Loucy (cell line): Measurements from ENCODE around the gene TLR5.

ENCODE experiments used
- H2AFZ ChIP-seq: fragments of 200-600 bp; sonication (generic); 2 replicates; pipeline ENCODE4 v1.6.0; 2016; ENCODE audit warnings: antibody characterized with exemption, mild to moderate bottlenecking, low read length, moderate library complexity
- H3F3A ChIP-seq: fragments of 200-600 bp; 2 replicates; pipeline ENCODE4 v1.6.0; 2016; ENCODE audit warnings: antibody characterized with exemption, low read depth, mild to moderate bottlenecking
- H3K27me3 ChIP-seq: fragments of 200-600 bp; sonication (generic); 2 replicates; pipeline ENCODE4 v1.6.1; 2014; ENCODE audit warnings: low read length, mild to moderate bottlenecking; ENCODE audit not compliant: insufficient read depth, poor library complexity, severe bottlenecking
- H3K36me3 ChIP-seq: fragments of 200-600 bp; sonication (generic); 2 replicates; pipeline ENCODE4 v1.6.1; 2016; ENCODE audit warnings: low read length; ENCODE audit not compliant: insufficient read depth
- H3K4me1 ChIP-seq: fragments of 200-600 bp; sonication (generic); 2 replicates; pipeline ENCODE4 v1.5.1; 2014; ENCODE audit warnings: low read length, mild to moderate bottlenecking; ENCODE audit not compliant: insufficient read depth, poor library complexity, severe bottlenecking
- H3K4me2 ChIP-seq: fragments of 200-600 bp; sonication (generic); 2 replicates; pipeline ENCODE4 v1.6.0; 2014; ENCODE audit warnings: antibody characterized with exemption, low read length, low read depth, mild to moderate bottlenecking; ENCODE audit not compliant: poor library complexity, severe bottlenecking
- H3K4me3 ChIP-seq: fragments of 200-600 bp; sonication (generic); 2 replicates; pipeline ENCODE4 v1.5.1; 2014; ENCODE audit warnings: low read length, mild to moderate bottlenecking, mixed read lengths; ENCODE audit not compliant: poor library complexity, severe bottlenecking
- H3K79me2 ChIP-seq: fragments of 200-600 bp; sonication (generic); 2 replicates; pipeline ENCODE4 v1.6.1; 2014; ENCODE audit warnings: low read length; ENCODE audit not compliant: insufficient read depth
- H3K9ac ChIP-seq: fragments of 200-600 bp; sonication (generic); 2 replicates; pipeline ENCODE4 v1.6.0; 2014; ENCODE audit warnings: mild to moderate bottlenecking, low read depth, low read length, moderate library complexity; ENCODE audit not compliant: poor library complexity, severe bottlenecking
- H3K9me2 ChIP-seq: fragments of 200-600 bp; sonication (generic); replicated peaks from 2 replicates; pipeline ENCODE4 v1.6.1; 2016; ENCODE audit warnings: low read depth, low read length, mixed read lengths
- H3K9me3 ChIP-seq: fragments of 200-600 bp; sonication (generic); 2 replicates; pipeline ENCODE4 v1.6.1; 2014; ENCODE audit warnings: mild to moderate bottlenecking, antibody characterized with exemption, low read length, low read depth; ENCODE audit not compliant: insufficient read depth
- H4K20me1 ChIP-seq: fragments of 200-600 bp; sonication (generic); 2 replicates; pipeline ENCODE4 v1.6.0; 2014; ENCODE audit warnings: antibody characterized with exemption, low read length, mild to moderate bottlenecking; ENCODE audit not compliant: insufficient read depth, poor library complexity, severe bottlenecking
- CTCF ChIP-seq: fragments of 200-600 bp; sonication (generic); conservative IDR thresholded peaks from 2 replicates; pipeline ENCODE4 v1.5.1; 2014; ENCODE audit warnings: mild to moderate bottlenecking, antibody characterized with exemption, low read length
- EZH2phosphoT487 ChIP-seq: fragments of 200-600 bp; IDR thresholded peaks from 2 replicates; pipeline ENCODE4 v1.6.1; 2018; ENCODE audit warnings: antibody characterized with exemption, mild to moderate bottlenecking, moderate library complexity, borderline replicate concordance

Gene TLR5

GRCh38 chr1:223105568-223105967, 37.5 kb downstream of the TLR5 start:
- Histone ChIP-seq H3K9ac (no peak overlapping the region), H3K9me3 (no peaks in the 10 kb centered on the region), H2AFZ (no peak overlapping the region), H3K36me3 (no peaks in the 10 kb centered on the region), H3K4me1 (no peaks in the 10 kb centered on the region), H3K4me3 (no peak overlapping the region), H3K4me2 (no peak overlapping the region), H3K27me3 (no peaks in the 10 kb centered on the region), H3K79me2 (no peaks in the 10 kb centered on the region), H3K9me2 (no peaks in the 10 kb centered on the region), H4K20me1 (no peaks in the 10 kb centered on the region), H3F3A (no peaks in the 10 kb centered on the region)
- TF ChIP-seq CTCF (no peak), EZH2phosphoT487 (no peak)

GRCh38 chr1:223102797-223103533, 40.1 kb downstream of the TLR5 start:
- Histone ChIP-seq H3K9me2 (no peaks in the 10 kb centered on the region), H4K20me1 (no peaks in the 10 kb centered on the region), H3K9ac (no peak overlapping the region), H3F3A (no peaks in the 10 kb centered on the region), H3K4me2 (no peak overlapping the region), H3K79me2 (no peaks in the 10 kb centered on the region), H3K4me3 (no peak overlapping the region), H3K36me3 (no peaks in the 10 kb centered on the region), H2AFZ (no peak overlapping the region), H3K9me3 (no peaks in the 10 kb centered on the region), H3K4me1 (no peaks in the 10 kb centered on the region), H3K27me3 (no peaks in the 10 kb centered on the region)
- no peak for TF ChIP-seq CTCF
- TF ChIP-seq EZH2phosphoT487: no peak

- Histone ChIP-seq H3K4me2 (no peak overlapping the region), H3K9me3 (no peaks in the 10 kb centered on the region), H2AFZ (no peak overlapping the region), H3K9ac (no peak overlapping the region), H3K4me1 (no peaks in the 10 kb centered on the region), H3F3A (no peaks in the 10 kb centered on the region), H3K9me2 (no peaks in the 10 kb centered on the region), H4K20me1 (no peaks in the 10 kb centered on the region), H3K79me2 (no peaks in the 10 kb centered on the region), H3K4me3 (no peak overlapping the region), H3K27me3 (no peaks in the 10 kb centered on the region), H3K36me3 (no peaks in the 10 kb centered on the region)
- no peak for TF ChIP-seq CTCF
- no peak for TF ChIP-seq EZH2phosphoT487
Observed at GRCh38 chr1:223097713-223098112, 45.3 kb downstream of the TLR5 start.
